ENCODE results near the gene ATP1A1.

The ATP1A1 gene

GRCh38 chr1:116350097-116350645 is 22.9 kb upstream of the ATP1A1 start:
- in situ Hi-C loops (cut with MboI; ENCODE audit: low pct_unique_long_range_greater_than_20kb, low sequenced_read_pairs, unreplicated experiment): no loop called here
- DNase-seq (ENCODE audit: low spot score): no peak
- no peak for TF ChIP-seq CTCF (IDR thresholded peaks at IDR 0.05; ENCODE audit: extremely low read depth, insufficient read depth, missing control alignments)

GRCh38 chr1:116351914-116352313 is 21.1 kb upstream of the ATP1A1 start:
- TF ChIP-seq CTCF (IDR thresholded peaks at IDR 0.05; ENCODE audit: extremely low read depth, insufficient read depth, missing control alignments): no peak

GRCh38 chr1:116352349-116352813 is 20.7 kb upstream of the ATP1A1 start:
- TF ChIP-seq CTCF (IDR thresholded peaks at IDR 0.05; ENCODE audit: extremely low read depth, insufficient read depth, missing control alignments): no peak
- in situ Hi-C loops (cut with MboI; ENCODE audit: low pct_unique_long_range_greater_than_20kb, low sequenced_read_pairs, unreplicated experiment): no loop called here
- no peak for DNase-seq (ENCODE audit: low spot score)

More at GRCh38 chr1:116351914-116352313, 21.1 kb upstream of the ATP1A1 start:
- in situ Hi-C loops (cut with MboI; ENCODE audit: low pct_unique_long_range_greater_than_20kb, low sequenced_read_pairs, unreplicated experiment): no loop called here
- DNase-seq (ENCODE audit: low spot score): no peak

- in situ Hi-C loops (cut with MboI; ENCODE audit: low pct_unique_long_range_greater_than_20kb, low sequenced_read_pairs, unreplicated experiment): no loop called here
- no peak for TF ChIP-seq CTCF (IDR thresholded peaks at IDR 0.05; ENCODE audit: extremely low read depth, insufficient read depth, missing control alignments)
These were observed 19.9 kb upstream of the ATP1A1 start for GRCh38 chr1:116353155-116353554.

GRCh38 chr1:116356067-116356466 is 17.0 kb upstream of the ATP1A1 start:
- TF ChIP-seq CTCF (IDR thresholded peaks at IDR 0.05; ENCODE audit: extremely low read depth, insufficient read depth, missing control alignments): no peak

More at GRCh38 chr1:116353155-116353554, 19.9 kb upstream of the ATP1A1 start:
- DNase-seq (ENCODE audit: low spot score): no peak

GRCh38 chr1:116356673-116357072 is 16.4 kb upstream of the ATP1A1 start:
- in situ Hi-C loops (cut with MboI; ENCODE audit: low pct_unique_long_range_greater_than_20kb, low sequenced_read_pairs, unreplicated experiment): no loop called here
- TF ChIP-seq CTCF (IDR thresholded peaks at IDR 0.05; ENCODE audit: extremely low read depth, insufficient read depth, missing control alignments): no peak
- no peak for DNase-seq (ENCODE audit: low spot score)

More at GRCh38 chr1:116356067-116356466, 17.0 kb upstream of the ATP1A1 start:
- DNase-seq (ENCODE audit: low spot score): no peak
- in situ Hi-C loops (cut with MboI; ENCODE audit: low pct_unique_long_range_greater_than_20kb, low sequenced_read_pairs, unreplicated experiment): no loop called here

Data from GM13977 (cell line).